GM12873 (cell line): ENCODE measurements around the gene INPP5D.

Source experiments
- CTCF ChIP-seq: IDR thresholded peaks from 2 replicates; pipeline ENCODE4 v1.5.1; 2012; ENCODE audit warnings: low read depth, mild to moderate bottlenecking, moderate library complexity, low read length, control low read depth; ENCODE audit not compliant: insufficient read depth; ENCODE audit errors: missing control alignments

INPP5D gene

GRCh38 chr2:233147829-233148167, 87.7 kb downstream of the INPP5D start:
- TF ChIP-seq CTCF = no peak

GRCh38 chr2:233148354-233148753, 88.2 kb downstream of the INPP5D start:
- TF ChIP-seq CTCF = no peak

- TF ChIP-seq CTCF = no peak
These were observed 92.4 kb downstream of the INPP5D start for GRCh38 chr2:233152541-233152940.

GRCh38 chr2:233153146-233153798, 93.1 kb downstream of the INPP5D start:
- no peak for TF ChIP-seq CTCF

GRCh38 chr2:233156001-233156400, 95.9 kb downstream of the INPP5D start:
- no peak for TF ChIP-seq CTCF

- no peak for TF ChIP-seq CTCF
These were observed 101.6 kb downstream of the INPP5D start for GRCh38 chr2:233161730-233162129.

GRCh38 chr2:233162770-233163169, 102.6 kb downstream of the INPP5D start:
- TF ChIP-seq CTCF = no peak
